ENCODE data around the gene CDIPT. TPM values are rescaled to one million over a fixed set of nuclear protein-coding genes. Genes with fewer than 3 reads are reported as not detected.

Gene CDIPT
- total and polyA plus RNA-seq, 2 of the 4 experiments (the other 2 are of a cell fraction): 47.1 to 100 TPM

- Histone ChIP-seq H3K14ac (replicated peaks; ENCODE audit: low read depth, low read length) (peak within 1 kb of the TSS; percentile 99), H2BK20ac (ENCODE audit: low read depth, low read length) (0 out of 2 replicates have a peak within 1 kb of the TSS, but pooled peaks have one; percentile 16), H4K91ac (ENCODE audit: insufficient read depth, low read depth, low read length) (peak within 1 kb of the TSS; percentile 92), H4K20me1 (ENCODE audit: insufficient read depth, low read length) (peaks cover 10% of the 10 kb centered on the region), H3K9ac (ENCODE audit: low read depth, low read length) (peak within 1 kb of the TSS; percentile 88), H3K27ac (ENCODE audit: insufficient read depth, low read length) (peak within 1 kb of the TSS; percentile 88), H3K9me1 (ENCODE audit: insufficient read depth, low read length) (peaks cover 12% of the 10 kb centered on the region), H3K9me3 (ENCODE audit: control insufficient read depth, insufficient read depth, low read length) (no peaks in the 10 kb centered on the region), H3K4me1 (ENCODE audit: control insufficient read depth, insufficient read depth, low read length) (peaks cover 22% of the 10 kb centered on the region), H2AFZ (replicated peaks; ENCODE audit: low read length, poor library complexity) (peak within 1 kb of the TSS; percentile 80), H3K23ac (ENCODE audit: low read depth, low read length) (peak within 1 kb of the TSS; percentile 94; the same call in 1 of the 2 replicates), H3K27me3 (ENCODE audit: control insufficient read depth, insufficient read depth, low read length) (no peaks in the 10 kb centered on the region), H2AK9ac (replicated peaks; ENCODE audit: low read depth, low read length, poor library complexity) (peak within 1 kb of the TSS; percentile 100), H4K8ac (ENCODE audit: low read depth in 2 of 2, low read length in 2 of 2) (peak within 1 kb of the TSS; percentile 68 to 95; a peak in 3 of 4 replicates), H3K18ac (ENCODE audit: low read depth, low read length) (peak within 1 kb of the TSS; percentile 66), H3K36me3 (ENCODE audit: control insufficient read depth, insufficient read depth, low read length) (peaks cover 6% of the 10 kb centered on the region), H3K4me2 (ENCODE audit: low read depth, low read length) (peak within 1 kb of the TSS; percentile 90), H3K4ac (ENCODE audit: low read depth, low read length) (peak within 1 kb of the TSS; percentile 93), H2BK120ac (ENCODE audit: low read depth, low read length) (peak within 1 kb of the TSS; percentile 76), H3K79me1 (ENCODE audit: low read depth in 1 of 2, low read length in 2 of 2) (peaks cover 18 to 59% of the 10 kb centered on the region in 2 experiments; a peak in 3 of 4 replicates), H4K5ac (ENCODE audit: low read depth, low read length) (peak within 1 kb of the TSS; percentile 88), H2BK15ac (ENCODE audit: low read depth, low read length) (peak within 1 kb of the TSS; percentile 77; the same call in 2 of the 3 replicates), H3K4me3 (ENCODE audit: insufficient read depth, low read depth, low read length) (peak within 1 kb of the TSS; percentile 85), H3K56ac (ENCODE audit: extremely low read depth, insufficient read depth, low read length) (peak within 1 kb of the TSS; percentile 94), H2AK5ac (ENCODE audit: low read depth, low read length) (peak within 1 kb of the TSS; percentile 97), H2BK5ac (ENCODE audit: low read depth, low read length, poor library complexity, severe bottlenecking) (peak within 1 kb of the TSS; percentile 86)
- POLR2A ChIA-PET (ENCODE audit: unreplicated experiment): no interaction called here
- TF ChIP-seq, protein P1, sequence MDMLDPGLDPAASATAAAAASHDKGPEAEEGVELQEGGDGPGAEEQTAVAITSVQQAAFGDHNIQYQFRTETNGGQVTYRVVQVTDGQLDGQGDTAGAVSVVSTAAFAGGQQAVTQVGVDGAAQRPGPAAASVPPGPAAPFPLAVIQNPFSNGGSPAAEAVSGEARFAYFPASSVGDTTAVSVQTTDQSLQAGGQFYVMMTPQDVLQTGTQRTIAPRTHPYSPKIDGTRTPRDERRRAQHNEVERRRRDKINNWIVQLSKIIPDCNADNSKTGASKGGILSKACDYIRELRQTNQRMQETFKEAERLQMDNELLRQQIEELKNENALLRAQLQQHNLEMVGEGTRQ (IDR thresholded peaks at IDR 0.05; ENCODE audit: low read depth, low read length): no peak
- TF ChIP-seq MXI1 (IDR thresholded peaks at IDR 0.05; ENCODE audit: borderline replicate concordance, low read depth, low read length): peak; percentile 52; the same call in 1 of the 2 replicates
- DNase-seq: peak; percentile 57
- ATAC-seq (ENCODE audit: low read depth): peak; percentile 36
- intact Hi-C loops (cut with micrococcal nuclease) (loop anchor here (5.0 kb wide), 1 partner anchor 42 kb away; the partner anchor contains the start of gene CDIPT), in situ Hi-C loops (cut with MboI; ENCODE audit: low sequenced_read_pairs) (no loop called here), dilution Hi-C loops (cut with HindIII; ENCODE audit: low sequenced_read_pairs, unreplicated experiment) (no loop called here)
- CTCF ChIA-PET: interaction anchor here (1.8 kb wide), 1 partner anchor 28 kb away, joined by 6 read pairs; no protein-coding TSS in a partner anchor
- no TSS peak for BruUV-seq (replicated peaks)
- WGBS, 2 experiments (ENCODE audit: extremely low coverage in 2 of 2, insufficient read length in 1 of 2): 0% methylated on average over 1 of the region's 4 CpGs; no CpG with 5 or more reads in 1 of the 2 experiments
Measured at GRCh38 chr16:29820271-29820701, 42.7 kb downstream of the CDIPT start, which contains the start of gene MVP. Gene MVP, plus strand, starts transcription at chr16:29820462. Its CDS starts 10,088 bp downstream, at chr16:29830550.

All from IMR-90 (cell line).